H1 (cell line): ENCODE measurements around the gene LCA5.

ENCODE experiments used
- CEBPB ChIP-seq: IDR thresholded peaks from 2 replicates; pipeline ENCODE4 v1.6.1; 2012; ENCODE audit warnings: low read depth, low read length
- CREB1 ChIP-seq: IDR thresholded peaks from 2 replicates; pipeline ENCODE4 v1.6.1; 2012; ENCODE audit warnings: inconsistent platforms
- EGR1 ChIP-seq: IDR thresholded peaks from 2 replicates; pipeline ENCODE4 v1.6.1; 2011; ENCODE audit warnings: low read depth, low read length, borderline replicate concordance
- EP300 ChIP-seq, 2 experiments: IDR thresholded peaks; 1 replicate in 1 of 2; 2 replicates in 1 of 2; pipeline ENCODE4 v1.6.1; 2011 to 2012; ENCODE audit warnings: low read depth in 2 of 2, low read length in 2 of 2, mild to moderate bottlenecking in 2 of 2, borderline replicate concordance in 1 of 2, inconsistent platforms in 1 of 2, moderate library complexity in 1 of 2
- JUN ChIP-seq: IDR thresholded peaks from 2 replicates; pipeline ENCODE4 v1.6.1; 2011; ENCODE audit warnings: low read depth, mild to moderate bottlenecking, improper control_type of control experiment, low read length
- MAX ChIP-seq: IDR thresholded peaks from 2 replicates; pipeline ENCODE4 v1.6.1; 2012; ENCODE audit warnings: inconsistent platforms
- RAD21 ChIP-seq, 2 experiments: IDR thresholded peaks in 1 of 2; conservative IDR thresholded peaks in 1 of 2; 2 replicates each; pipeline ENCODE4 v1.6.1; 2011; ENCODE audit warnings: low read depth in 2 of 2, low read length in 2 of 2, improper control_type of control experiment in 1 of 2, inconsistent platforms in 1 of 2, mild to moderate bottlenecking in 1 of 2, moderate library complexity in 1 of 2
- RXRA ChIP-seq: IDR thresholded peaks from 2 replicates; pipeline ENCODE4 v1.6.1; 2011; ENCODE audit warnings: low read depth, mild to moderate bottlenecking, low read length, moderate library complexity; ENCODE audit not compliant: insufficient read depth
- SIX5 ChIP-seq: IDR thresholded peaks from 2 replicates; pipeline ENCODE4 v1.6.1; 2011; ENCODE audit warnings: mild to moderate bottlenecking, low read depth, low read length
- TF ChIP-seq, protein P1 (sequence below), 3 experiments: IDR thresholded peaks; 1 replicate in 2 of 3; 2 replicates in 1 of 3; pipeline versions ENCODE4 v1.5.1 to v1.6.1; 2011; ENCODE audit warnings: low read length in 3 of 3, mild to moderate bottlenecking in 3 of 3, inconsistent platforms in 2 of 3, low read depth in 1 of 3, moderate library complexity in 1 of 3; ENCODE audit not compliant: insufficient read depth in 1 of 3; ENCODE audit errors: control extremely low read depth in 1 of 3
- TF ChIP-seq, protein P2 (sequence below): IDR thresholded peaks from 2 replicates; pipeline ENCODE4 v1.6.1; 2011; ENCODE audit warnings: low read length, improper control_type of control experiment

GRCh38 chr6:79571030-79571367, 33.8 kb upstream of the LCA5 start:
- no peak for TF ChIP-seq JUN
- TF ChIP-seq, protein P1, sequence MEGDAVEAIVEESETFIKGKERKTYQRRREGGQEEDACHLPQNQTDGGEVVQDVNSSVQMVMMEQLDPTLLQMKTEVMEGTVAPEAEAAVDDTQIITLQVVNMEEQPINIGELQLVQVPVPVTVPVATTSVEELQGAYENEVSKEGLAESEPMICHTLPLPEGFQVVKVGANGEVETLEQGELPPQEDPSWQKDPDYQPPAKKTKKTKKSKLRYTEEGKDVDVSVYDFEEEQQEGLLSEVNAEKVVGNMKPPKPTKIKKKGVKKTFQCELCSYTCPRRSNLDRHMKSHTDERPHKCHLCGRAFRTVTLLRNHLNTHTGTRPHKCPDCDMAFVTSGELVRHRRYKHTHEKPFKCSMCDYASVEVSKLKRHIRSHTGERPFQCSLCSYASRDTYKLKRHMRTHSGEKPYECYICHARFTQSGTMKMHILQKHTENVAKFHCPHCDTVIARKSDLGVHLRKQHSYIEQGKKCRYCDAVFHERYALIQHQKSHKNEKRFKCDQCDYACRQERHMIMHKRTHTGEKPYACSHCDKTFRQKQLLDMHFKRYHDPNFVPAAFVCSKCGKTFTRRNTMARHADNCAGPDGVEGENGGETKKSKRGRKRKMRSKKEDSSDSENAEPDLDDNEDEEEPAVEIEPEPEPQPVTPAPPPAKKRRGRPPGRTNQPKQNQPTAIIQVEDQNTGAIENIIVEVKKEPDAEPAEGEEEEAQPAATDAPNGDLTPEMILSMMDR (IDR thresholded peaks at IDR 0.05; ENCODE audit: control extremely low read depth in 1 of 3, insufficient read depth in 1 of 3, low read depth in 1 of 3, low read length in 3 of 3) = no peak
- TF ChIP-seq EP300 (IDR thresholded peaks at IDR 0.05; ENCODE audit: borderline replicate concordance in 1 of 2, low read depth in 2 of 2, low read length in 2 of 2) = no peak
- TF ChIP-seq, protein P2, sequence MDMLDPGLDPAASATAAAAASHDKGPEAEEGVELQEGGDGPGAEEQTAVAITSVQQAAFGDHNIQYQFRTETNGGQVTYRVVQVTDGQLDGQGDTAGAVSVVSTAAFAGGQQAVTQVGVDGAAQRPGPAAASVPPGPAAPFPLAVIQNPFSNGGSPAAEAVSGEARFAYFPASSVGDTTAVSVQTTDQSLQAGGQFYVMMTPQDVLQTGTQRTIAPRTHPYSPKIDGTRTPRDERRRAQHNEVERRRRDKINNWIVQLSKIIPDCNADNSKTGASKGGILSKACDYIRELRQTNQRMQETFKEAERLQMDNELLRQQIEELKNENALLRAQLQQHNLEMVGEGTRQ = no peak
- no peak for TF ChIP-seq CEBPB
- TF ChIP-seq MAX = no peak
- TF ChIP-seq RXRA = no peak
- TF ChIP-seq RAD21 (IDR thresholded peaks at IDR 0.05 in 1 of 2, conservative IDR thresholded peaks at IDR 0.05 in 1 of 2; ENCODE audit: low read depth in 2 of 2, low read length in 2 of 2) = no peak
- no peak for TF ChIP-seq EGR1
- TF ChIP-seq SIX5 = no peak
- no peak for TF ChIP-seq CREB1
